HepG2 (cell line): ENCODE results near the gene GMEB2. TPM values are rescaled to one million over a fixed set of nuclear protein-coding genes. Genes with fewer than 3 reads are reported as not detected.

Experiments
- BHLHE40 ChIP-seq: IDR thresholded peaks from 2 replicates; pipeline ENCODE4 v1.6.1; 2011; ENCODE audit warnings: low read length, improper control_type of control experiment
- ELF4 ChIP-seq: sonication (generic); formaldehyde crosslinking; IDR thresholded peaks from 2 replicates; pipeline ENCODE4 v1.5.0; 2020; ENCODE audit warnings: missing genetic modification reagents, mild to moderate bottlenecking, moderate library complexity, borderline replicate concordance
- EP300 ChIP-seq, 3 experiments: sonication (generic) in 1 of 3; formaldehyde crosslinking in 1 of 3; IDR thresholded peaks; 2 replicates each; pipeline versions ENCODE4 v1.5.1 to v1.6.1; 2011 to 2020; ENCODE audit warnings: low read depth in 2 of 3, low read length in 2 of 3, borderline replicate concordance in 1 of 3, improper control_type of control experiment in 1 of 3, mild to moderate bottlenecking in 1 of 3, missing genetic modification reagents in 1 of 3, moderate library complexity in 1 of 3
- MBD4 ChIP-seq: IDR thresholded peaks from 2 replicates; pipeline ENCODE4 v1.6.1; 2012; ENCODE audit warnings: low read length, inconsistent platforms, borderline replicate concordance
- NFE2L2 ChIP-seq: fragments of 150-350 bp; IDR thresholded peaks from 2 replicates; pipeline ENCODE4 v1.6.1; 2014; ENCODE audit warnings: low read length
- RBM22 ChIP-seq: fragments of 200-400 bp; formaldehyde crosslinking; optimal IDR thresholded peaks from 2 replicates; pipeline ENCODE3; 2017; ENCODE audit warnings: mild to moderate bottlenecking, low read length, moderate library complexity
- ZBTB20 ChIP-seq: sonication (generic); formaldehyde crosslinking; IDR thresholded peaks from 2 replicates; pipeline ENCODE4 v1.8.1; 2023; ENCODE audit warnings: missing genetic modification reagents, low read depth, mild to moderate bottlenecking, borderline replicate concordance
- ZBTB26 ChIP-seq: IDR thresholded peaks from 2 replicates; pipeline ENCODE4 v1.6.1; 2016; ENCODE audit warnings: missing compliant biosample characterization, missing genetic modification reagents, borderline replicate concordance
- ZMYM3 ChIP-seq: sonication (generic); formaldehyde crosslinking; IDR thresholded peaks from 2 replicates; pipeline ENCODE4 v1.5.1; 2020; ENCODE audit warnings: mild to moderate bottlenecking, missing genetic modification reagents
- ZNF724P ChIP-seq: sonication (generic); formaldehyde crosslinking; IDR thresholded peaks from 2 replicates; pipeline ENCODE4 v1.8.0; 2022; ENCODE audit warnings: missing genetic modification reagents, borderline replicate concordance
- polyA plus RNA-seq, 8 experiments: library from polyadenylated mRNA; depleted of rRNA in 3 of 8; stranded (reverse) in 7 of 8; unstranded in 1 of 8; fragments of >200 nt; fragmentation: Illumina TruSeq in 4 of 8; extraction: Trizol in 4 of 8; gene quantifications; 2 replicates each; pipeline versions ENCODE4 v1.2.1 to v1.2.3, GENCODE V29; 2011 to 2016; ENCODE audit warnings: low read depth in 4 of 8, missing spikeins in 1 of 8, mixed read lengths in 1 of 8; ENCODE audit not compliant: insufficient read depth in 1 of 8
- total RNA-seq, 5 experiments: library from RNA; depleted of rRNA; stranded (reverse); fragments of >200 nt; fragmentation: Illumina TruSeq; extraction: Trizol; gene quantifications; 2 replicates each; pipeline ENCODE4 v1.2.3, GENCODE V29; 2016; ENCODE audit warnings: low read depth in 1 of 5
- TF ChIP-seq, protein P1 (sequence below): sonication (generic); formaldehyde crosslinking; IDR thresholded peaks from 2 replicates; pipeline ENCODE4 v1.9.0; 2021; ENCODE audit warnings: missing genetic modification reagents, mild to moderate bottlenecking, borderline replicate concordance
- TF ChIP-seq, protein P2 (sequence below), 2 experiments: IDR thresholded peaks; 2 replicates each; pipeline ENCODE4 v1.6.1; 2011 to 2012; ENCODE audit warnings: low read length in 2 of 2, borderline replicate concordance in 1 of 2, low read depth in 1 of 2, mild to moderate bottlenecking in 1 of 2, moderate library complexity in 1 of 2

Gene GMEB2
- total and polyA plus RNA-seq, 2 of the 13 experiments (the other 11 are each of a cell fraction or from before 2014, with no cell fraction given), result 10.6 to 12.4 TPM

- TF ChIP-seq ELF4 (CRISPR knock-in tag) (peak; percentile 77; the same call in 1 of the 2 replicates), RBM22 (no peak), EP300 (IDR thresholded peaks at IDR 0.05; ENCODE audit: low read depth in 2 of 2, low read length in 2 of 2) (0 out of 4 replicates have a peak, but pooled peaks of 1 of the 2 experiments have one; percentile 39), EP300 (CRISPR knock-in tag; IDR thresholded peaks at IDR 0.05; ENCODE audit: borderline replicate concordance) (peak; percentile 82), ZBTB20 (CRISPR knock-in tag) (peak; percentile 94; the same call in 1 of the 2 replicates), BHLHE40 (no peak), ZBTB26 (CRISPR knock-in tag) (peak; percentile 97), ZMYM3 (CRISPR knock-in tag) (peak; percentile 55), ZNF724P (peak; percentile 98), MBD4 (no peak), NFE2L2 (no peak)
- TF ChIP-seq, protein P1, sequence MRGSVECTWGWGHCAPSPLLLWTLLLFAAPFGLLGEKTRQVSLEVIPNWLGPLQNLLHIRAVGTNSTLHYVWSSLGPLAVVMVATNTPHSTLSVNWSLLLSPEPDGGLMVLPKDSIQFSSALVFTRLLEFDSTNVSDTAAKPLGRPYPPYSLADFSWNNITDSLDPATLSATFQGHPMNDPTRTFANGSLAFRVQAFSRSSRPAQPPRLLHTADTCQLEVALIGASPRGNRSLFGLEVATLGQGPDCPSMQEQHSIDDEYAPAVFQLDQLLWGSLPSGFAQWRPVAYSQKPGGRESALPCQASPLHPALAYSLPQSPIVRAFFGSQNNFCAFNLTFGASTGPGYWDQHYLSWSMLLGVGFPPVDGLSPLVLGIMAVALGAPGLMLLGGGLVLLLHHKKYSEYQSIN, result no peak
- TF ChIP-seq, protein P2, sequence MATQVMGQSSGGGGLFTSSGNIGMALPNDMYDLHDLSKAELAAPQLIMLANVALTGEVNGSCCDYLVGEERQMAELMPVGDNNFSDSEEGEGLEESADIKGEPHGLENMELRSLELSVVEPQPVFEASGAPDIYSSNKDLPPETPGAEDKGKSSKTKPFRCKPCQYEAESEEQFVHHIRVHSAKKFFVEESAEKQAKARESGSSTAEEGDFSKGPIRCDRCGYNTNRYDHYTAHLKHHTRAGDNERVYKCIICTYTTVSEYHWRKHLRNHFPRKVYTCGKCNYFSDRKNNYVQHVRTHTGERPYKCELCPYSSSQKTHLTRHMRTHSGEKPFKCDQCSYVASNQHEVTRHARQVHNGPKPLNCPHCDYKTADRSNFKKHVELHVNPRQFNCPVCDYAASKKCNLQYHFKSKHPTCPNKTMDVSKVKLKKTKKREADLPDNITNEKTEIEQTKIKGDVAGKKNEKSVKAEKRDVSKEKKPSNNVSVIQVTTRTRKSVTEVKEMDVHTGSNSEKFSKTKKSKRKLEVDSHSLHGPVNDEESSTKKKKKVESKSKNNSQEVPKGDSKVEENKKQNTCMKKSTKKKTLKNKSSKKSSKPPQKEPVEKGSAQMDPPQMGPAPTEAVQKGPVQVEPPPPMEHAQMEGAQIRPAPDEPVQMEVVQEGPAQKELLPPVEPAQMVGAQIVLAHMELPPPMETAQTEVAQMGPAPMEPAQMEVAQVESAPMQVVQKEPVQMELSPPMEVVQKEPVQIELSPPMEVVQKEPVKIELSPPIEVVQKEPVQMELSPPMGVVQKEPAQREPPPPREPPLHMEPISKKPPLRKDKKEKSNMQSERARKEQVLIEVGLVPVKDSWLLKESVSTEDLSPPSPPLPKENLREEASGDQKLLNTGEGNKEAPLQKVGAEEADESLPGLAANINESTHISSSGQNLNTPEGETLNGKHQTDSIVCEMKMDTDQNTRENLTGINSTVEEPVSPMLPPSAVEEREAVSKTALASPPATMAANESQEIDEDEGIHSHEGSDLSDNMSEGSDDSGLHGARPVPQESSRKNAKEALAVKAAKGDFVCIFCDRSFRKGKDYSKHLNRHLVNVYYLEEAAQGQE (IDR thresholded peaks at IDR 0.05; ENCODE audit: borderline replicate concordance in 1 of 2, low read depth in 1 of 2, low read length in 2 of 2), result peak; percentile 95 to 99
Observed at GRCh38 chr20:63653041-63653973, 26.4 kb upstream of the GMEB2 start, which contains the start of gene STMN3 (continued).
